Jurkat, Clone E6-1 (cell line): ENCODE results near the gene CEP131.

Experiments used
- DNase-seq: peaks from one replicate; pipeline ENCODE4 v3.0.0-alpha.2; 2011; ENCODE audit warnings: low read depth, low spot score
- H3K4me3 ChIP-seq: 2 replicates; pipeline ENCODE4 v1.5.1; 2011; ENCODE audit warnings: mild to moderate bottlenecking, low read length, control low read depth, moderate library complexity

The CEP131 gene

DNA sequence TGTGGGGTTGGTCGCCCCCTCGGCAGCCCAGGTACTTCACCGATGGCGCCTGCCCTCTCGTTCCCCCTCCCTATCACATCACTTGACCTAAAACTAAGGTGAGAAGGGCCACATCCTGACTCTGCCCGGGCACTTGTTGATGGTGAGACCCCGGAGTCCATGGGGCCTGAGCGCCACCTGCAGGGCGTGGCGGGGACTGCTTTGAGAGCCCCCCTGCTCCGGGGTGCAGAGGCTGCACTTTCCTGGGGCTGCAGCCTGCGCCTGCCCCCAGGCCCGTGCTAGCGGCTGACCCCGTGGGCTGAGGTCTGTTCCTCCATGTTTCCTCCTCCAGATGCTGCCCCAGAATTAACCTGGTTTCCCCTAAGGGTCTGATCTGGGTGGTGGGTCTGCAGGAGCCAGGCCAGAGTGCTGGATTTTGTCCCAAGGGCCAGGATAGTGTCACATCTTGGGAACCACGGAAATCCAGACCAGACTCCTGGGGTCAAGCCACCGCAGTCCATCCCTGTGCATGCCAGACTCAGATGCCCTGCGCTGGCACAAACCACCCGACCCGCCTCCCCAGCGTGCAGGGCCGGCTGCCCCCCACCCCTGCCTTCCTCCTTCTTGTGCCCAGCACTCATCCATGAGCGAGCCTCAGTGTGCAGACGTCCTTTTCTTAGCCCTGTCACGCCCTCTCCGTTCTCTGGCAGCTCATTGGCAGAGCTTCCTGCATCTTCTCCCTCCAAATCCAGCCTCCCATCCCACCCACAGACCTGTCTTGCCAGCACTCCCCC, 19.1 kb upstream of the CEP131 start:
- no peak overlapping the region for H3K4me3 ChIP-seq
- DNase-seq: no peak

DNA sequence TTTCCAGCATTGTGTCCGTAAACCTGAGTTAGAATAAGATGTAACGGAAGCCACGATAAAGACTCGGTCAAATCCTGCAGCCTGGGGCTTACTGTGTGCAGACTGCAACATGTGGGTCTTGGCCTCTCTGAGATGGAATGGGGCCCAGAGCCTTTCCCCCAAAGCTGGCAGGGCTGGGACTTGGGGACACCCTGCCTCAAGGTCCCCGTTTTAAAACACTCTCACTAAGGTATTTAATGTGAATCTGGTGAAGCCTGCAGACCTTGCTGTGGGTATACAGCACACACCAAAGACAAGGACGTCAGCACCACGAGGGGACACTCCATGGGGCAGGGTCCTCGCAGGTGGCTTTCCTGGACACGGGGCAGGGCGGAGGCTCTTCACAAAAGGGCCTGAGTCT, 18.4 kb upstream of the CEP131 start:
- DNase-seq: no peak
- no peak overlapping the region for H3K4me3 ChIP-seq

DNA sequence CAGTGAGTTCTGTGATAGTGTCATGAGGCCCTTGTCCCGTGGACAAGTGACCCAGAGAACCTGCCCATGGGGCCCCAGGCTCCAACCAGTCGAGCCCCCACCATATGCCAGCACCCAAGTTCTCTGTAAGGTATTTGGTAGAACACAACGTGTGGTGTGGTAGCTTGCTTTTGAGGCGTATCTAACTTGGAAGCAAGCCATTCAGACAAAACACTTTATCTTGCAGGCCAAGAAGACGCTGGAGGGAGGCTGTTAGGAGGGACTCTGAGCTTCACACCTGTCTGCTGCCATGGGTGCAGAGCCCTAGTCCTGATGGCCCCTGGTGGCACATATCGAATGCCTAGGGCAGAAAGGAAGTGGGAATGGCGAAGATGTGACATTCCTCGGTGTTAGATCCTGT, 18.0 kb upstream of the CEP131 start:
- peak overlapping the region; percentile 64 for H3K4me3 ChIP-seq
- DNase-seq: no peak

DNA sequence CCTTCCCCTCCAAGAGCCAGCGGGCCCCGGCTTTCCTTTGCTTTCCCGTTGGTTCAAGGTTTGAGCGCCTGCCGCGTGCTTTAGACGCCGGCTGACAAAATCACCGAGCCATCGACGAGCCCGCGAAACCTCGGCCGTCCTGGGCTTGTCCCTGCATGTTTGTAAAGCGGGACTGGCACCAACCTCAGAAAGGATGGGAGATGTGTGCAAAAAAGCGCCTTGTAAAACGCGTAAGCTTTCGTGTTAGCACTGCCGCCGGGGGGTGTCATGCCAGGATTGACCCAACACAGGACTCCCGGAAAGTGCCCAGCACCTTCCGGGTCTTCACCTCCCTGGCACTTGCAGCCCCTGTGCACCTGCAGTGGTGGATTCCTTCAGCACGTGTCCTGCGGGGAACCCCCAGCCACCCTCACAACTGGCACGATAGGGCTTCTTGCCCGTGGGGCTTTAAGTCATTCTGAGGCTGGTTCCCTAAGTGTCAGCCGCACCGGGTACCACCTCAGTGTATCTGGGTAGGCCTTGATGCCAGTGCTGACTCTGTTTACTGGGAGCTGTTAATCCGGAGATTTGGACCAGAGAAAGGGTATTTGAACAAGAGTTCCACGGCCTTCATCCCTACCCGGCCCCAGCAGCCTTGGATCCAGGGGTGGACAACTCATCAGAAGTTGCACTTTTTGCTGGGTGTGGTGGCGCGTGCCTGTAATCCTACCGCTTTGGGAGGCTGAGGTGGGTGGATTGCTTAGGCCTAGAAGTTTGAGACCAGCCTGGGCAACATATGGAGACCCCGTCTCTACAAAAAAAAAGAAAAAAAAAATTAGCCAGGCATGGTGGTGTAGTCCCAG, 17.2 kb upstream of the CEP131 start:
- H3K4me3 ChIP-seq: peak overlapping the region; percentile 64
- no peak for DNase-seq

DNA sequence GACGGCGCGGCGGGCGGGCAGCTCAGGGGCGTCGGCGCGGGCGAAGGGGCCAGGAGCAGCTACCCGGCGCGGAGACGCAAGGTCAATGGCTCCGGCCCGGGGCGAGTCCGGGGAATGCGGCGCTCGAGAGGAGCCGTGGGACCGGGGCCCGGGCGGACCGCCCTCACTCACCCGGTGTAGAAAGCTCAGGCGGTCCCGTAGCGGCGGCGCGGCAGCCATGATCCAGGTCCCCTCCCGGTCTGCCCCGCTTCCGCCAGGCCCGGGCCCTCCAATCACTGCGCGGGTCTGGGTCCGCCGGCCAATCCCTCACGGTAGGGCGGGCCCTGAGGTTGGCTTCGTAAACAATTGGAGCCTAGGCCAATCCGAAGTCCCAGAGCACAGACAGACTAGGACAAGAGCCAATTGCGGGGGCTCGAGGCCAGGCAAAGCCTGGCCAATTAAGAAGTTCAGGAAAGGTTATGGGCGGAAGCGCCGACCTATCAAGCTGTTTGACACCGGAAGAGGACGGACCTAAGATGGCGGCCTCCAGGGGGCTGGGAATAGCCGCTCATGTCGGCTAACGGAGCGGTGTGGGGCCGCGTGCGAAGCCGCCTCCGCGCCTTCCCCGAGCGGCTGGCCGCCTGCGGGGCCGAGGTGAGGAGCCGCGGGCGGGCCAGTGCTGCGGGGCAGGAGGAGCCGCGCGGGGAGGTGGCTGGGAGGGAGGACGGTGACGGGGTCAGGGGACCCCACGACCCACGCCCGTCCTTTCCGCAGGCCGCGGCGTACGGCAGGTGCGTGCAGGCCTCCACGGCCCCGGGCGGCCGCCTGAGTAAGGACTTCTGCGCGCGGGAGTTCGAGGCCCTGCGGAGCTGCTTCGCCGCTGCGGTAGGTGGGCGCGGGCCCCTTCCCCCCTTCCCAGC, 16.3 kb upstream of the CEP131 start, which contains the start of the genes NDUFAF8 and TEPSIN:
Gene NDUFAF8 (plus strand): TSS at position 504 of the 899 bp plus-strand sequence. CDS start 46 bp downstream, at position 550.
Gene TEPSIN (minus strand): TSS at position 241 of the 899 bp plus-strand sequence. CDS start 22 bp downstream, at position 219.
- DNase-seq: peak; percentile 99
- H3K4me3 ChIP-seq: peak within 1 kb of the TSS; percentile 85

DNA sequence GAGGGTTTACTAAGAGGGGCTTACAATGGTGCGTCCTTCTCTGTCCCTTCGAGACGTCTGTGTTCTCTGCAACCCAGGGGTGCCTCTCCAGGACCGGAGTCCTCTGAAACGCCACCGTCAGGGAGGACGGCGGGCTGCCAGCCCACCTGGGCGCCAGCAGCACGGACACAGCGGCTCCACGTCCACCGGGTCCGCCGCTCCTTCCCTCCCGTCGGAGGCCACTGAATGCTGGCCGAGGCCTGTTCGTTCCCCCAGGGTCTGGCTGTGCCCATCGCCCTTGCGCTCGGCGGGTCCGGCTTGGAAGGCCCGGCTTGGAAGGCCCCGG, 15.7 kb upstream of the CEP131 start:
- DNase-seq: no peak
- H3K4me3 ChIP-seq: peak overlapping the region; percentile 85

DNA sequence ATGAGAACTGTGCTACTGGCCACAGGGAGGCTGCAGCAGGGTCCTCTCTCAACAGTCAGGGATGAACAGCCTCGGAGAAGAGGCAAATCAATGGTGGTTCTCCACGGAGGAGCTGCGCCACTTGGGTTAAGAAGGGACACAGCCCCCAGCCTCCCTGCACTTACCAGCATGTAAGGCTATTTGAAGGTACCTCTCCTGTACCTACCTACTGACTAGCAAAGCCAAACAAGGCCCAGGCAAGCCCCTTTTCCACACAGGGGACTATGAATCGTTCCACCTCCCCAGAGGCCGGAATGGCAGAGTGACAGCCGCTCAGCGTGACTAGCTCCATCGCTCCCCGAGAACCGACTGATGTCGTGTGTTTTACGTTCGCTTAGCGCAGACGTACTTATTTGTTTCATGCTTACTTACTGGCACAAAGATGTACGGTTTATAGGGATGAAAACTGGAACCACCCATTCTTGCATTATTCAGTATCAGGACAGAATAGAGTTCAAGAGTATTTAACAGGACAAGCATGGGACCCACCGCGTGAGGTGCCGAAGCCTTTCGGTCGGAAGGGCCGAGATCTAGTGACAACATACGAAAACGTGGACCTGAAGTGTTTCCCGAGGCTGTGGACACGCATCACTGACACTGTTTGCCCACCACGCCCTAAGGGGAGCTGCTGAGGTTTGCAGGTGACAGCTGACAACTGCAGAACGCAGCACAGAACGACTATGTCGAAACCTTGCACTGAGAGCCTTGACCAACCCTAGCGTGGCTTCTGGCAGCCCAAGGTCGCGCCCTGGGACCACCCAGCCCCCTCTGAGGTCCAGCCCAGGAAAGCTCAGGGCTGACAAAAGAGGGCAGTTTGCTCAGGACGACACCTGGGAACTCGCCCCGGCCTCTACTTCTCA, 15.1 kb upstream of the CEP131 start:
- DNase-seq: no peak
- peak overlapping the region; percentile 85 for H3K4me3 ChIP-seq

DNA sequence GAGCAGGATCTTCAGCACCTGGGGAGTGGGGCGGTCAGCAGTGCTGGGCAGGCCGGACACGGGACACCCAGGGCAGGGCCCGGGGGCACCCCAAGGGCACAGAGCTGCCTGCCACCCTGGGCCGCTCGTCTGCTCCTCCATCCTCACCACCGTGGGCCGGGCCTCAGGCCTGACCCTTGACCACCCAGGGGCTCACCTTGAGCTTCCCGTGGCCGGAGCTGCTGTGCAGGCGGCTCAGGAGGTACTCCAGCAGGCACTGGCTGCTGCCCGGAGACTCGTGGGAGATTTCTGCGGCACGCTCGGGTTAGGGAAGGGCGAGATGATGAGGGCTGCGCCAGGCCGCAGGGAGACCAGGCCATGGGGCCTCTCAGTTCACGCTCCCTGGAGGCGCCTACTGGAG, 14.0 kb upstream of the CEP131 start:
- H3K4me3 ChIP-seq: no peak overlapping the region
- DNase-seq: no peak

DNA sequence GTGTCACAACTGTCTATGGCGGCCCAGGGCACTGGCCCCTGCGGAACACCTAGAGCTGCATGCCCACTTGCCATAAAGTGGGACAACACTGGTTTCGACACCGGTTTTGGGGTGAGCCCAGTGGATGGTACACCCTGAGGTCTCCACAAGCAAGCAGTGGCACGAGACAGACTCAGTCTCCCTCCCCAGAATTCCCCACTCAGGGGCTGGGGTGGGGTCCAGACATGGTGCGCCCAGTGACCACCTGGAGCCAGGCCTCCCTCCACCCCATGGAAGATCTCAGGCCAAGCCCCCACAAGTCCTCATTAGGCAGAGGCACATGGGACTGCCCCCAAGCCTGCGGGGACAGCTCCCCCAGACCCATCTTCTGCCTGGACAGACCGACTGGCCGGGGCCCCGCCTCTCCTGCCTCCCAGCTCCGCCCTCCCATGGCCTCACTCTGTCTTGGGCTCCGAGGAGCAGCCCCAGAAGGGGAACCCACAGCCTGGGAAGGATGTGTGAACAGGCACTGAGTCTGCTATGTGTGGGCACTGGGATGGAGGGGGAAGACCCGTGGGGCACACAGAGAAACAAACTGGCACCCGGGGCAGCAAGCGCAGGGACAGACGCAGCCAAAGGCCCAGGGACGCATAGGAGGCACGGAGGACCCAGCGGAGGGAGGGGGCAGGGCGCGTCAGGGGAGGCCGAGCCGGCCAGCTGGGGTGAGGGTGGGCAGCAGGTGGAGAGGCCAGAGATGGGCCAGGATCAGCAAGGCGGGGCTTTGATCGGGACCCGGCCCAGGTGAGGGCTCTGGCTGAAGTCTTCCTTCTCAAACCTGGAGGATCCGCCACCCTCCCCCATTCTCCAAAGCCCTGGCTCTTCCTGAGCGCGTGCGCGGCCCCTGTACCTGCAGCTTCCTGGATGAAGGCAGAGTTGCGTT, 13.3 kb upstream of the CEP131 start:
- DNase-seq: no peak
- H3K4me3 ChIP-seq: no peak overlapping the region

DNA sequence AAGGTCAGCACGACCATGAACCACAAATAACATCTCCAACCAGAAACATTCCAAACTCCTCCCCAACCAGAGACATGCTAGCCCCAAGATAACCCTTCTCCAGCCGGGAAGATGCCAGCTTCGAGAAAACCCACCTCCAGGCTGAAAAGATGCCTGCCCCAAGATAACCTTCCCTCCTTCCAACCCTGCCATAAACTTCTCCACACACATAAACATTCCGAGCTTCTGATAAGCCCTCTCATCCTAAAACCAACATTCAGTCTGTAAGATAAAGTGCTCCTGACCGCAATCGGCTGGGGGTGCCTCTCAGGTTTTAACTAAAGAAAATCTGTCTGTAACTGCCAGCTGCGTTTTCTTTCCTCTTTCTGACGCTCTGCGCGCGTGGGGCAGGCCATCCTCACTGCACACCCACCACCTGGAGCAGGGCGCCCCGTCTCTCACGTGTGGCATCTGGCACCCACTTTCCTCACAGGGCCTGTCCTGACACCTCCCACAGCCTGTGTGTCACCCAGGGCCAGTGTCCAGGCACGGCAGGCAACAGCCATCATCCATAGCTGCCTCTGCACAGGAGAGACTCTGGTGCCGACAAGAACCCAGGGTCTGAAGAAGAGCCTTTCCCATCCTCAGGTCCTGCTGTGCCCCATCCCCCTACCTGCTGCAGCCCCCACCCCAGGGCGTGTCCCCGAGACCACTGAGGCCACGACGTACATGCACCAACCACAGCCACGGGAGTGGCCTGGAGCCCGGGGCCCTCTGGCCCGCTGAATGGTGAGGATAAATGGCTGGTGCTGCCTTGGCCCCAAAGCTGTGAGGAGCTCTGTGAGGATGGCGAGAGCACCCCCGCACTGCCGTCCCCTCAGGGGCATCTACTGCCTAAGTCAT, 12.4 kb upstream of the CEP131 start:
- H3K4me3 ChIP-seq: no peak overlapping the region
- DNase-seq: no peak

DNA sequence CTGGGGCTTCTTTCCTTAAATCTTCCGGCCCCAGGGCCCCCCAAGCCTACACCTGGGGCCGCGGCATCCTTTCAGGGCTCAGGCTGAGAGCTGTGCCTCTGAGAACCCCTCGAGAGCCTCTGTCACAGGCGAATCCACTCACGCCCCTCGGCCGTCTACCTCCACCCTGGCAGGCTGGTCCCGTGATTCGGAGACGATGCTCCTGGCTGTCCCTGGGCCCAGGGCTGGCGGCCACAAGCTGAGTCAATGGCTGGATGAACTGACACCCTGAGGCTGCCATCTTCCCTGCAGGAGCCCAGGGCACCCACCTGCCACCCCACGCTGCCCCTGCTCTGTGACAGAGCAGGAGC, 11.7 kb upstream of the CEP131 start:
- H3K4me3 ChIP-seq: no peak overlapping the region
- DNase-seq: no peak

DNA sequence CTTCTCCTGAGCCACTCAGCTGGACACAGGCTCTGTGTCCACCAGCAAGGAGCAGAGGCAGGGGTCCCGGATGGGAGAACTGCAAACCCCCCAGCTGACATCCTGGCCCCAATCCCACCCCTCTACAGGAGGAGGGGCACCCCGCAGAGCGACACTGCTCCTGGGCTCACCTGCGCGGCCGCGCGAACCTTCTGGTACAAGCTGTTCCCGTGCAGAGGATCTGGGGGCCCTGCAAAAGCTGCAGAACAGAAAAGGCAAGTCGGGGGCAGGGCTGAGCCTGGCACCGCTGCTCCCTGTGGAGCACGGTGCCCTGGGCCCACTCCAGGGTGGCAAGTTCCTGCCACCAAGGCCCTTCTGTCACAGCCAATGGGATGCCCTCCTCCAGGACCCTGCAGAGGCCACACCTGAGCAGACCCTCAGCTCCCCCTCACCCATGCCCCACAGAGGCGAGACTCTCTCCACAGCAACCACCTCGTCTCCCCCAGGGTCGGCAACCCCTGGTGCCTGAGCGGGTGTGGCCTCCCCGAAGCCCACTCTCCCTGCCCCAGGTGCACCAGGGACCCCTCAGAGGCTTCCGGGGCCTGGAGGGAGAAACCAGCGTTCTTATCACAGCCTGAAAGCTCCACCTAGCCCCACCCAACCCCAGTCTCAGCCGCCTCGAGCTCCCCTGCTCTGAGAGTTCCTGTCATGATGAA, 11.2 kb upstream of the CEP131 start:
- DNase-seq: no peak
- H3K4me3 ChIP-seq: no peak overlapping the region

DNA sequence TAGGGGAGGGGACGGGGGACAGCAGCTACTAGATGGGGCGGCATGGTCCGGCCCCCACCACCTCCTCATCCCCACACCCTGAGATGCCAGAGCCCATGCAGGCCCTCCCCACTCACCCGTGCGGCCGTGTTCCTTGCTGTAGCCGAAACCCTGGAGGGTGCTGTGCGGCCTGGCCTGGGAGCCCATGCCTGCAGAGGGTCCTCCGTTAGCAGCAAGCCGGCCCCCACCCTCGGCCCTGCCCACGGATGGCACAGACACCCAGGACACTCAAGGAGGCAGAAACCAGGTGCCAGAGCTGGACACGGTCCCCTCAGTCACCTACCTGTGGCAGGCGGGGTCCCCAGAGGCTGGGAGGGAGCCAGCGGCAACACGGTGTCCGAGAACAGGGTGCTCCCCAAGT, 10.6 kb upstream of the CEP131 start:
- no peak overlapping the region for H3K4me3 ChIP-seq
- no peak for DNase-seq

DNA sequence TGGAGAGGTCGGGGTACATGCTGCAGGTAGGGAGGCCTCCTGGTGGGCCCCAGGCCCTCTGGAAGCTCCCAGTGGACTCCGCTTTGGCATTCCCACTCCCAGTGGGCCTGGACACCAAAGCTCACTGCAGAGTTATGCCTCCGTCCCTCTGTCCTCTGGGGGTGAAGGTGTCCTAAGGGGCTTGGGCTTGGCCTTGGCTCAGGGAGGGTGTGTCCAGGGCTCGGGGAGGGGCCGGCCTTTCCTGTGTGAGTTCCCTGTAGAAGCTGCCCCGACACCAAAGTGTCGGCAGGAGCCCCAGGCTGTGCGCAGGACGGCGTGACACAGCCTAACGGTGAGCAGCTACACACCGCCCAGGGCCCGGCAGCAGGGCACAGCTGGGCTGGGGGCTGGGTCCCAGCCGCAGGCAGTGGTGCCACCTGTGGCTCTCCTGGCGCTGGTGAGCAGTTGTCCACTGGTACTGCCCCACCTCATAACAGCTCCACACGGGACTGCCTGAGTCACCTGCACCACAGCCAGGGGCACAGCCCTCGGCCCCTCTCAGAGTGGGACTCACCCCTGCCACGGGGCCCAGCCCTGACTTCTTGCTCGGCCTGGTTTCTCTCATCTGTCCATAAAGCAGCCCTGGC, 10.0 kb upstream of the CEP131 start:
- no peak for DNase-seq
- no peak overlapping the region for H3K4me3 ChIP-seq

DNA sequence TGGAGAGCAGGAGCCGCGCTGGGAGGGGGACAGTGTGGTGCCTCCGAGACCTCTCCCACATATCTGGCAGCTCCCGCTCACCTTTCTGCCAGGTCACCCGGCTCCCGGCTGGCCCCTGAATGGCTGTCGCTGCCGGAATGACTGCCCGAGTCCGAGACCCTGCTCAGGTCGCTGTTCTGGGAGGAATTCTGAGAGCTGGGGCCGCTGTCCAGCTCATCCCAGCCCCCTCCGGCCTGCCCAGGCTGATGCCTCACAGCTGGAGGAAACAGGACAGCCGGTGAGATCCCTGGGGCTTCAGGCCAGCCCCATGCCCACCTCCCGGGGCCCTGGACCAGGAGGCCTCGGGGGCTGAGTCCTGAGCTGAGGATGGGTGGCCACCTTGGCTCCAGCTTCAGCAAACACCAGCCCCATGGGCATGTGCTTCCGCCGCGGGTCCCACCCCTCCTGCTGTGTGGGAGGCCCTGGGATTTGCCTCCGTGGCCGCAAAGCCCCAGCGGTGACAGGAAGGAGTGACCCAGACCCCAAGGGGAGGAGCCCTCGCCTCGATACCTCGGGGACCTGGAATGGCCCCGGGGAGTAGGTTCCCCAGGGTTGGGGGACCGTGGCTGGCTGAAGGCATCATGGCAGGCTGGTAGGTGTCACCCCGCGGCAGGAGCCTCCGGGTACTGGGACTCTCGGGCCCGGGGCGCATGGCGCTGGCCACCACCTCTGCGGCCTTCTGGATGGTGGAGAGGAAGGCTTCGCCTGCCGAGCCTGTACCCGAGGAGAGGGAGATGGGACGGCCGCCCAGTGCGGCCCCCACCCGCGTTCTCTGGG, 9.2 kb upstream of the CEP131 start:
- no peak for DNase-seq
- no peak overlapping the region for H3K4me3 ChIP-seq
